Natural killer cell treated with Interleukin-12 subunit alpha and Interleukin-12 subunit beta and Interleukin-15 and Interleukin-18, amount 100 ng/mL, for 72 hours (primary cell): ENCODE measurements around the gene RPTOR. TPM values are rescaled to one million over a fixed set of nuclear protein-coding genes. Genes with fewer than 3 reads are reported as not detected.
A peak's percentile ranks its signal among the peaks of the same experiment; 100 is the strongest.

Experiments
- ATAC-seq, 2 donors: fragments of 150-1000 bp; cut with Tn5 transposase in 1 of 2; sonication (Bioruptor Pico), chemical (Tn5 transposase) in 1 of 2; 2 replicates each; pipeline ENCODE4 v1.10.0; 2021
- DNase-seq: peaks from one replicate; pipeline ENCODE4 v3.0.0; 2022; ENCODE audit warnings: low spot score
- H3K27ac Mint-ChIP-seq, 2 donors: 1 replicate in 1 of 2; 2 replicates in 1 of 2; pipeline ENCODE4 v1.8.0; 2022; ENCODE audit warnings: mixed read lengths in 2 of 2, mild to moderate bottlenecking in 1 of 2, moderate library complexity in 1 of 2
- H3K27me3 Mint-ChIP-seq, 2 donors: 1 replicate in 1 of 2; 2 replicates in 1 of 2; pipeline ENCODE4 v1.8.0; 2022; ENCODE audit warnings: mixed read lengths in 2 of 2
- H3K36me3 Mint-ChIP-seq: one replicate; pipeline ENCODE4 v1.8.0; 2022; ENCODE audit warnings: mixed read lengths
- H3K4me1 Mint-ChIP-seq, 2 donors: 1 replicate in 1 of 2; 2 replicates in 1 of 2; pipeline ENCODE4 v1.8.0; 2022; ENCODE audit warnings: low read depth in 2 of 2, mixed read lengths in 2 of 2, mild to moderate bottlenecking in 1 of 2
- H3K4me3 Mint-ChIP-seq: one replicate; pipeline ENCODE4 v1.8.0; 2022; ENCODE audit warnings: mixed read lengths
- H3K9me3 Mint-ChIP-seq: 2 replicates; pipeline ENCODE4 v1.8.0; 2022; ENCODE audit warnings: mixed read lengths
- total RNA-seq, 2 donors: library from RNA; stranded (reverse); gene quantifications; one replicate each; pipeline ENCODE4 v1.2.3, GENCODE V29; 2022

The RPTOR gene
- total RNA-seq, 2 donors from 2014 or later: 44.1 to 92.4 TPM

DNA sequence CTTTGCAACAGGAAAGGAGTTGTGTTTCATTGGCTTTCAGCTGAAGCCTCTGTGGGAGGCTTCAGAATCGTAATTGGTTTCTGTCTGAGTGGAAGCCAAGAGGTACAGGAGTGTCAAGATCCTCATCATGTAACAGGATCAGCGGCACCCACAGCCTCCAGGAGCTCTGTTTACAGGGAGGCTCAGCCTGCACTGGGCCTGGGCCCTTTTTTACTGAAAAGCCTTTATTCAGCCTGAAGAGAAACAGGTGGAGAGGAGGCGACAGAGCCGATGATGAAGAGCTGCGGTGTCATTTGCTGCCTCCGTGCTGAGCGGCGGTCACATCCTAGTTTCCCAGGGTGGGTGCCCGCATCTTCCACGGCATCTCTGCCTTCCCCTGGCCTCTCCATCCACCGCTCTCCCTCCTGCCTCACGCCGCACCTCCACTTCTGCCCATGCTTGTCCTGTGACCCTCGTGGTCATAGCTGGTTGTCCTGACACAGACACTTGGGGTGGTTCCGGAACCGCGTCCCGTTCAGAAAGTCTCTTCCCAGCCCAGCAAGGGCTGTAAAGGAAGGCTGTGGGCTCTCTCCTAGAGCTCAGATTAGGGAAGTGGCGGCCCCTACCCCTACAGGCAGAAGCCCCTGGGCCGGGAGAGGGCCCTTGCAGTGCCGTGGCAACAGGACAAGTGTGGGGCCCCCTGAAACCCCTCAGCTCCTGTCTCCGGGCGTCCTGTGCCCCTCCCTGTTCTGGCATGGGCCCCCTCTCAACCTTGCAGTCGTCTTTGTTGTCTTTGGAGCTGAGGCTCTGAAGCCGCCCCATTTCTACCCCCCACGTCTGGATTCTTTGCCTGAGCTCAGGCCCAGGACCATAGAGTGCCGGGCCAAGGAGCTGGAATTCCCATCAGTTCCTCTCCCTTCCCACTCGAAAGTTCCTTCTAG lies 393.1 kb downstream of the RPTOR start:
- Mint-ChIP-seq H3K27me3 (no peaks in the 10 kb centered on the region), H3K4me3 (peak overlapping the region; percentile 60), H3K9me3 (no peaks in the 10 kb centered on the region), H3K4me1 (peaks cover 39 to 47% of the 10 kb centered on the region in 2 donors), H3K36me3 (no peaks in the 10 kb centered on the region), H3K27ac (peak overlapping the region; percentile 32 to 61)
- ATAC-seq (no peak), DNase-seq (no peak)

- no peaks in the 10 kb centered on the region for H3K9me3 Mint-ChIP-seq
- no peaks in the 10 kb centered on the region for H3K27me3 Mint-ChIP-seq
- DNase-seq (no peak), ATAC-seq (peak; percentile 69 to 78)
- no peaks in the 10 kb centered on the region for H3K36me3 Mint-ChIP-seq
- H3K4me1 Mint-ChIP-seq: peaks cover 39 to 47% of the 10 kb centered on the region in 2 donors
- H3K27ac Mint-ChIP-seq: peak overlapping the region; percentile 32 to 61
- peak overlapping the region; percentile 60 for H3K4me3 Mint-ChIP-seq
Measured at GRCh38 chr17:80938556-80938955, 393.9 kb downstream of the RPTOR start.

DNA sequence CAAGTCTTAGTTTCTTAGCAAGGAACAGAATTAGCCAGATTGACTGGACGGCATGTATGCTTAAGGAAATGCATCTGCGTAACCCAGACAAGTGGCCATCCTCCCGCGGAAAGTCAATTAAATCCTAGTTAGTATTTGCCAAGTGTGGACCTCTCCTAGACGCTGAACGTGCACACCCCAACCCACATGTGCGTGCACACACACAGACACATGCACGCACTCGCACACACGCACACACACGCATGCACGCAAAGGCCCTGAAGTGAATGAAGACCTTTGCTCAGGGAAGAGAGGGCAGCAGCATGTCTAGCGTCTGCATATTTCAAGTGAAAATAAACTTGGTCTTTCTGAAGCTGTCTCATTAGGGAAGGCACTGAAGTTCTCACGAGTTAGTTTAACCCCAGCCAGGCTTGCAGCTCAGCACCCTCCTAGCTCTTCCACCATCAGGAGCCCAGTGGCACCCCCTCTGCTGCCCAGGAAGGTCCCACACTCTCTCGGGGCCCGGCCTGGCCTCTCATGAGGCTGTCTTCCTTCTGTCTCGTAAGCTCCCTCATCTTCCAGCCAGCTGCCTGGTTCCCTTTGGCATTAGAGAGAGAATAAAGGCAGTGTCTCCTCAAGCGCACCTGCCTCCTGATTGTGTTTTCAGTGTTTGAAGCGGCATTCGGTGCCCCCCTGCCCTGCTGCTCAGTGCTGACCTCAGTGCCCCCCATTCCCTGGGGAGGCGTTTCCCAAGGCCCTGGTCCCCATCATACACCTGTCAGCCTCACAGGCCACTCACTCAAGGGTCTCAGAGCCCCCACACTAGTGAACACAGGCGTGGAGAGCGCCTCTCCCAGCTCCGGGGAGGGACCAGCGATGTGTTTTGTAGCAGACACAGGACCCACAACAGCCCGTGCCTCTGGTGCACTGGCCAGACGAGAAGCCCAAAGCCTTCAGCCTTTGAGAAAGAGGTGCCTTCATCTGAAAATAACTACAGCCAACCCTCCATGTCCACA lies 394.8 kb downstream of the RPTOR start:
- Mint-ChIP-seq H3K4me3 (peak overlapping the region; percentile 60), H3K9me3 (no peaks in the 10 kb centered on the region), H3K27ac (peak overlapping the region; percentile 32 to 61), H3K27me3 (no peaks in the 10 kb centered on the region), H3K36me3 (no peaks in the 10 kb centered on the region), H3K4me1 (peaks cover 39 to 47% of the 10 kb centered on the region in 2 donors)
- DNase-seq (no peak), ATAC-seq (no peak)

DNA sequence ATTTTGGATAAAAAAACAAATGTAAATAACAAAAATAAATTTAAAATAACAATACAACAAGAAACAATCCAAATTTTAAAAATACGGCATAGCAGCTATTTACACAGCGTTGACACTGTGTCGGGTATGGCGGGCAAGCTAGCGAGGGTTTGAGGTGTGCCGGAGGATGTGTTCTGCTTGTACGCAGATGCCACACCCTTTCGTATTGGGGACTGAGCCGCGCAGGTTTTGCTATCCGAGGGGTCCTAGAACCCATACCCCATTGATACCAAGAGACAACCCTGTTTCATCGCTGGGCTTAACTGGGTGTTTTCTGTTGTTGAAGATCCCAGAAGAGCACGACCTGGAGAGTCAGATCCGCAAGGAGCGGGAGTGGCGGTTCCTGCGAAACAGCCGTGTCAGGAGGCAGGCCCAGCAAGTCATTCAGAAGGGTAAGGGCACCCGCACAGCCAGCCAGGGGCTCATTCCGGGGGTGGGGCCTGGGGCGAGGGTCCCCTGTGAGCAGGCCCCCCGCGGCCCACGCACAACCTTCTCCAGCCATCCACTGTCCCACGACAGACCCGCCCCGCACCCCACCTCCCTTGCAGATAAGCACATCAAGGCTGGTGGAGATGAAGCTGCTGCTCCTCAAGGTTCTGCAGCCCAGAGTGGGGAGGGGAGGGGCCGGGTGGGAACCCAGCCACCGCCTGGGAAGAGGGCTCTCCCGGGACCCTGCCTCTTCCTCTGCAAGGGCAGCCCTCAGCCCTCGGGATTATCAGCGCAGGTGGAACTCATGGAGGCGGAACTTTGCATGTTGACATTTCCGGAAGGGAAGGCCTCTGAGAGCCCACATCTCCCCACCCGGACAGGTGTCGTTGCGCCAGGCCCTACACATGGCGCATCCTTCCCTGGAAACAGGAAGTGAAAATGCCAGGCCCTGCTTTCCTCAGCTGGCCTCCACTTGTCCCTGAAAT lies 395.8 kb downstream of the RPTOR start:
- H3K4me3 Mint-ChIP-seq: no peak overlapping the region
- H3K27me3 Mint-ChIP-seq: no peaks in the 10 kb centered on the region
- peaks cover 34 to 44% of the 10 kb centered on the region in 2 donors for H3K4me1 Mint-ChIP-seq
- no peak overlapping the region for H3K27ac Mint-ChIP-seq
- DNase-seq (no peak), ATAC-seq (no peak)
- no peaks in the 10 kb centered on the region for H3K36me3 Mint-ChIP-seq
- H3K9me3 Mint-ChIP-seq: no peaks in the 10 kb centered on the region

DNA sequence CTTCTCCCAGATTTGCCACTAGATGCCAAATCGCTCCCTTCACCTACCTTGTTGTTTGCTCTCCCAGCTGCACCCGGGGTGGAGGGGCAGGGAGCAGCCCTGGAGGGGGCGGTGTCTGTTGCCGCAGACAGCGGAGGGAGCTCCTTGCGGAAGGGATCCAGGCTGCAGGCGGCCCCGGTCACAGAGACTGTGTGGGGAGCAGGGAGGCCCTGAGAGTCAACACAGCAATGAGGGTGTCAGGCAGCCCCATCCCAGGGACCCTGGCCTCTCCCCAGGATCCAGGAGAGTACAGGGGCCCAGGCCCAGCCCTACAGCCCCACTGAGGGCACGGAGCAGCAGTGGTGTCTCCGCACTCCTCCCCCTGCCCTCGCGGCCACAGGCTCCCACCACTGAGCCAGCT lies 396.5 kb downstream of the RPTOR start:
- H3K9me3 Mint-ChIP-seq: no peaks in the 10 kb centered on the region
- H3K27me3 Mint-ChIP-seq: no peaks in the 10 kb centered on the region
- DNase-seq: no peak
- H3K27ac Mint-ChIP-seq: no peak overlapping the region
- H3K4me3 Mint-ChIP-seq: no peak overlapping the region
- peaks cover 2% of the 10 kb centered on the region for H3K36me3 Mint-ChIP-seq
- no peak for ATAC-seq
- H3K4me1 Mint-ChIP-seq: peaks cover 31 to 41% of the 10 kb centered on the region in 2 donors

GRCh38 chr17:80941743-80942422 lies 397.2 kb downstream of the RPTOR start:
- Mint-ChIP-seq H3K27ac (no peak overlapping the region), H3K4me3 (no peak overlapping the region), H3K27me3 (no peaks in the 10 kb centered on the region), H3K36me3 (peaks cover 9% of the 10 kb centered on the region), H3K4me1 (peaks cover 30 to 39% of the 10 kb centered on the region in 2 donors), H3K9me3 (no peaks in the 10 kb centered on the region)
- DNase-seq (no peak), ATAC-seq (no peak)

DNA sequence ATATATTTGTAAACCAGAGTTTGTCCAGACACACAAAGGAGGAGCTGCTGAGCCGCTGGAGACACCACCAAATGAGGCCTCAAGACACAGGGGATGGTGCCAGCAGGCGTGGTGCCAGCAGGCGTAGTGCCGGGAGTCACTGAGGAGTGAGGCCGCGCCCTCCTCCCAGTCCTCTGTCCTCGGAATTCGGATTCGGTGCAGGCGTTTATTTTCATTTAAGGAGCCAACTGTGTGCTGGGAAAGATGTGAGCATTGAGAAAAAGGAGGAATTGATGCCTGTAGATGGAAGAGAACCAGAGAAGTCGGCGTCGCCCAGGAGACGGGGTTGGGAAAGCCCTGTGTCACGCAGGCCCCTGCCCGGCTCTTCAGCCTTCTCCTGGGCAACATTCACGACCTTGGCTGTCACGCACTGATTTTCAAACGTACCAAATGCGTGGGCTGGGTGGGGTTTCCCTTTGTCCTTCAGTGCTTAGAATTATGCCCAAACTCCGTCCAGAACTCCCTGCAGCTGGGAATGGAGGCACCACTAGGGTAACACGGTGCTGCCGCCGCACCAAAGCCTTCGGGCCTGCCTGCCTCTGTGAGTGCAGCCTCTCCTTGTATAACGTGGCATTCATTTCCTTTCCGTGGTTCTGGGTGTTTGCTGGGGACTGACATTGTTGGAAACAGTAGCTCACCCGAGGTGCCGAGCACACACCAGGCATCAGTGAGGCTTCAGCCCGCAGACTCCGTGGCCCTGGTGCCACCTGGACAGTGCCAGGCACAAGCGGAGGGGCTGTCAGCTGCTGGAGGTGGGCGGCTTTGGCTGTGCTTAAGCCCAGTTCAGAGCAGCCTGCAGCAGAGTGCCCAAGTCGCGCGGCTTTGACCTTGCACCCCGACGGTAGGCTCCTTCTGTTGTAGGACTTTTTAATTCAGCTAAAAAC lies 398.0 kb downstream of the RPTOR start:
- peaks cover 11% of the 10 kb centered on the region for H3K36me3 Mint-ChIP-seq
- no peaks in the 10 kb centered on the region for H3K9me3 Mint-ChIP-seq
- H3K4me1 Mint-ChIP-seq: peaks cover 24 to 31% of the 10 kb centered on the region in 2 donors
- no peaks in the 10 kb centered on the region for H3K27me3 Mint-ChIP-seq
- no peak overlapping the region for H3K27ac Mint-ChIP-seq
- DNase-seq (peak; percentile 48), ATAC-seq (no peak)
- no peak overlapping the region for H3K4me3 Mint-ChIP-seq

DNA sequence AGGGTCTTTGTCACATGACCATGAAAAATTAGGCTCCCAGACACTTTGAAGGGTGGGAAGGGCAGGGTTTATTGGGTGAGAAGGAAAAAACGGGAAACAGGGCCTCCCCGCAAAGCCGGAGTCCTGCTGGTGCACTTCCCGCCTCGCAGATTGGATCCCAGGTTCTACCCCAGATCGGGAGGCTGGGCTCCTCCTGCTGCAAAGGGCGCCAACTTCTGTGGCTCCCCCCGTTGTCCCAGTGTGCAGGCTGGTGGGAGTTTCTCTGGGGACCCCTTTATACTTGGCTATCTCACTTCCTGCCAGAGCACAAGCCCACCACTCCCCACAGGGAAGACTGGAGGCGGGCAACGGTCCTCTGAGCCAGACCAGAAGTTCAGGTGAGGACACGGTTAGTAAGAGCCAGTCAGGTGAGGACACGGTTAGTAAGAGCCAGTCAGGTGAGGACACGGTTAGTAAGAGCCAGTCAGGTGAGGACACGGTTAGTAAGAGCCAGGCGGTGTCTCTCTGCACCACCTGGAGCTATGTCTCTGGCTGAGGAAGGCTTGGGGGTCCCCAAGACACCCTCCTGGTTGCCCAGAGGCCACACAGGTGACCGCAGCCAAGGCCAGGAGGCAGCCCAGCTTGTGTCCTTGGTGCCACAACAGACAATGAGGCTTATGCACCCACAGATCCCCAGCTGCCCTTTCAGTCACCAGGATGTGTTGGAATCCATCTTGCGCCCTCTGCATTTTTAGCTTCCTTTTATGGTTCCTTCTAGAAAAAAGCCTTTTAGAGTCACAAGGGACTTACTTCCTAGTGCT lies 398.9 kb downstream of the RPTOR start:
- peaks cover 17 to 22% of the 10 kb centered on the region in 2 donors for H3K4me1 Mint-ChIP-seq
- H3K27ac Mint-ChIP-seq: no peak overlapping the region
- H3K4me3 Mint-ChIP-seq: no peak overlapping the region
- no peaks in the 10 kb centered on the region for H3K27me3 Mint-ChIP-seq
- ATAC-seq (no peak), DNase-seq (peak; percentile 26)
- peaks cover 11% of the 10 kb centered on the region for H3K36me3 Mint-ChIP-seq
- H3K9me3 Mint-ChIP-seq: no peaks in the 10 kb centered on the region

GRCh38 chr17:80944326-80944725 lies 399.7 kb downstream of the RPTOR start:
- Mint-ChIP-seq H3K4me1 (peaks cover 10 to 14% of the 10 kb centered on the region in 2 donors), H3K36me3 (peaks cover 11% of the 10 kb centered on the region), H3K27me3 (no peaks in the 10 kb centered on the region), H3K27ac (no peak overlapping the region), H3K9me3 (no peaks in the 10 kb centered on the region), H3K4me3 (no peak overlapping the region)
- ATAC-seq: no peak
- DNase-seq: peak; percentile 34

DNA sequence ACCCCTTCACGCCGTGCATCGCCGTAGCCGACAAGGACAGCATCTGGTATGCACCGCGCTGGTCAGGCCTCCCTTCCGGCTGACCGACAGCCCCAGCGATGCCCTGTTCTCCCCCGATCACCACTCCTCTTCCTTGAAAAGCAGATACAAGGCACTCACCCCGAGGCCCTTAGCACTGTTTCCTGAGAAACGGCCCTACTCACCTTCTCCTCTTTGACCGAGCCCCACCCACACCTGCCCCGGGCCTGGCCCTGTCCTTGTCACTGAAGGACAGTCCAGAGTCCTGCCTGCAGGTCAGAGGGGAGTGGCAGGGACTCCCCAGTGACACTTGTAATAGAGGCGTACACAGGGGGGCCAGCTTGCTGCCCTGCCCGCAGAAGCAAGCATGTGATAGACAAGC lies 401.1 kb downstream of the RPTOR start:
- Mint-ChIP-seq H3K9me3 (no peaks in the 10 kb centered on the region), H3K4me3 (no peak overlapping the region), H3K36me3 (peaks cover 11% of the 10 kb centered on the region), H3K27me3 (no peaks in the 10 kb centered on the region), H3K27ac (no peak overlapping the region), H3K4me1 (peaks cover 7 to 9% of the 10 kb centered on the region in 2 donors)
- ATAC-seq (no peak), DNase-seq (peak; percentile 59)

GRCh38 chr17:80946449-80946848 lies 401.8 kb downstream of the RPTOR start:
- no peaks in the 10 kb centered on the region for H3K27me3 Mint-ChIP-seq
- peaks cover 11% of the 10 kb centered on the region for H3K36me3 Mint-ChIP-seq
- no peak overlapping the region for H3K27ac Mint-ChIP-seq
- H3K4me1 Mint-ChIP-seq: peaks cover 7 to 9% of the 10 kb centered on the region in 2 donors
- ATAC-seq: no peak
- no peaks in the 10 kb centered on the region for H3K9me3 Mint-ChIP-seq
- H3K4me3 Mint-ChIP-seq: no peak overlapping the region
- peak; percentile 22 for DNase-seq
